Measurements from ENCODE around the gene PACSIN1.

Gene PACSIN1

DNA sequence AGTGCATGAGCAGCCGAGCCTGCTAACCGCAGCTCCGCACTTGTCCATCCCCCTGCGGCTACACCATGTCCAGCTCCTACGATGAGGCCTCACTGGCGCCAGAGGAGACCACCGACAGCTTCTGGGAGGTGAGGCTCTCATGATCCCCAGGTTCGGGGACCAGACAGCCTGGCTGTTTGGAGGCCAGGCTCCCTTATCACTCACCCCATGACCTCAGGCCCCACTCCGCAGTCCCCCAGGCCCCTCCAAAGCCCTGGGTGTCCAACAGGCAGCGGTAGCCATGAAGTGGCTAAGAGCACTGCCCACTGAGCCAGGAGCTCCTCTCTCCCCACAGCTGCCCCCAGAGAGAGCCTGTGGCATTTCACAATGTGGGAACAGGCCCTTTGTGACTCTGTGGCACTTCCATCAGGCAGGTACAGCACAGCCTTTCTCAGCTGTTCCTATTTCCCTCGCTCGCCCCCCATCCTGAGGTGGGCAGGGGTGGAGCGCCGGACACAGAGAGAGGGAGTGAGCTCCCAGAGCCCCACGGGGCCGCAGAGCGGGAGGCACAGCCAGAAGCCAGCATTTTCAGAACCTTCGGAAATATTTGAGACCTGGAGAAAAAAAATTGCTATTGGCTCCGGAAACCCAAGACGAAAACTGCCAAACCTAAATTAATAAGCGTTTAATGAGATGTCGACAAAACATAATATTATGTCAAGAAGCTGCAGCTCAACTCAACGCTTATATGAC, 60.5 kb downstream of the PACSIN1 start:
- peaks cover 14% of the 10 kb centered on the region; the same call in 1 of the 2 replicates for H3K4me1 ChIP-seq (ENCODE audit: insufficient read depth, low read length)
- H3K9me3 ChIP-seq (ENCODE audit: insufficient read depth, low read depth, low read length) = no peaks in the 10 kb centered on the region
- peak overlapping the region; percentile 58 for H3K4me3 ChIP-seq (ENCODE audit: low read length)
- H3K9ac ChIP-seq (ENCODE audit: low read depth, low read length) = no peak overlapping the region
- no peak overlapping the region for H3K27ac ChIP-seq (ENCODE audit: low read length)
- no peaks in the 10 kb centered on the region for H3K27me3 ChIP-seq (ENCODE audit: insufficient read depth, low read length)
- H3K36me3 ChIP-seq (ENCODE audit: insufficient read depth, low read depth, low read length) = no peaks in the 10 kb centered on the region

DNA sequence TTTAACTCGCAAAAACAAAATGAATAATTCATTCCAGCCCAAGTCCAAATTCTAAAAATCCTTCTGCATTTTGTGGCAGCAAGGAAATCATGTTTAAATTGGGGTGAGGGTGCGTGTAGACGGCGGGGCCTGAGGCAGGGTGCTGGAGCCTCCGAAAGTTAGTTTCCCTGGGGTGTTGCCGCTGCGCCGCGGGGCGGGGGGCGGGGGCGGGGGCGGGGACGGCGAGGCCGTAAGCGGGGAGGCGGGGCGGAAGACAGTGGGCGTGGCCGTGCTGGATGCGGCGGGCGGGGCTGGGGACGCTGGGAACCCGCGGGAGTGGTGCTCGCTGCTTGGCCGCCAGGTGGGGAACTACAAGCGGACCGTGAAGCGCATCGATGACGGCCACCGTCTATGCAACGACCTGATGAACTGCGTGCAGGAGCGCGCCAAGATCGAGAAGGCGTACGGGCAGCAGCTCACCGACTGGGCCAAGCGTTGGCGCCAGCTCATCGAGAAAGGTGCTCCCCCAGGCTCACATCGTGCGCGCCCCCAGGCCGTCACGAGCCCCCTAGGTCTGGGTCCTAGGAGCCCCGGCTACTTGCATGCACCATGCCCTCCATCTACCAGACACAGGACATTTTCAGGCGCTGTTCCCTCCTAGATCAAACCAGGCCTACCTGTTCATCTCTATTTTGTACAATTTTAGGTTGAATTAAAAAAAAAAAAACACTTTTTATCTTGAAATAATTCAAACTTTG, 61.3 kb downstream of the PACSIN1 start:
- Histone ChIP-seq H3K9ac (ENCODE audit: low read depth, low read length) (peak overlapping the region; percentile 75; the same call in 1 of the 2 replicates), H3K27me3 (ENCODE audit: insufficient read depth, low read length) (no peaks in the 10 kb centered on the region), H3K36me3 (ENCODE audit: insufficient read depth, low read depth, low read length) (no peaks in the 10 kb centered on the region), H3K4me1 (ENCODE audit: insufficient read depth, low read length) (peaks cover 14% of the 10 kb centered on the region; the same call in 1 of the 2 replicates), H3K4me3 (ENCODE audit: low read length) (peak overlapping the region; percentile 60), H3K27ac (ENCODE audit: low read length) (no peak overlapping the region), H3K9me3 (ENCODE audit: insufficient read depth, low read depth, low read length) (no peaks in the 10 kb centered on the region)

DNA sequence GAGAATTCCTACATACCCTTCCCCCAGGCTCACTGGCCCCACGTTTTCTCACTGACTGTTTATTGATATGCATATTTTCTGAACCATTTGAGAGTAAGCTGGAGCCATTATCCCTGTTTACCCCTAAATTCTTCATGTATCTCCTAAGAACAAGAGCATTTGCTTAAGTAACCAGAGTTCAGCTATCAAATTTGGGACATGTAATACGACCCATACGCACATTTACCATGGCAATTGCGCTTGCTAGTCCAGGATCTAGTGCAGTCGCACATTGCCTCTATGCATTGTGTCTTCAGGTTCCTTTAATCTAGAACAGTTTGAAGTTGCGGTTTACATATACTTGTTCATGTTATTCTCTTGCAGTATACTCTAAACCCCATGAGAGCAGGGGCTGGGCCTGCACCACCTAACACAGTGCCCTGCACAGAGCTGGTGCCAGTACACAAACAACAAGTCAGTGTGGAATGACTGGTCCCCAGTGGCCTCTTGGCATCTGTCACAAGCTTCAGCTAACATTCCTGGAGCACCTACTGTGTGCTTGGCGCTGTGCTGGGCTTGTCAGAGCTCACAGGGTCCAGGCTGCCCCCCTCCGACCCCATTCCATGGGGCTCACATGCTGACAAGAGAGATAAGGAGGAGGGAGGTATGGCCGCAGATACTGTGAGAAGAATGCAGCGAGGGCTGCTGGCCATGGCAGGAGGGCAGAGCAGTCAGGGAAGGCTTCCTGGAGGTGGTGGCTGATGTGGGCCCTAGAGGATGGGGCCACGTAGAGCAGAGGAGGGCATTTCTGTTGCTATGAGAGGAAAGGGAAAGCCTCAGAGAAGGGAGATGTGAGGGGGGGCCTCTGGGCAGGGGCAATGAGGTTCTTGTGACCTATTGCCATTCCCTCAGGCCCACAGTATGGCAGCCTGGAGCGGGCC, 62.1 kb downstream of the PACSIN1 start:
- Histone ChIP-seq H3K36me3 (ENCODE audit: insufficient read depth, low read depth, low read length) (no peaks in the 10 kb centered on the region), H3K27ac (ENCODE audit: low read length) (no peak overlapping the region), H3K9ac (ENCODE audit: low read depth, low read length) (peak overlapping the region; percentile 75; the same call in 1 of the 2 replicates), H3K4me1 (ENCODE audit: insufficient read depth, low read length) (peaks cover 14% of the 10 kb centered on the region; the same call in 1 of the 2 replicates), H3K27me3 (ENCODE audit: insufficient read depth, low read length) (no peaks in the 10 kb centered on the region), H3K9me3 (ENCODE audit: insufficient read depth, low read depth, low read length) (no peaks in the 10 kb centered on the region), H3K4me3 (ENCODE audit: low read length) (peak overlapping the region; percentile 60; the same call in 1 of the 2 replicates)

DNA sequence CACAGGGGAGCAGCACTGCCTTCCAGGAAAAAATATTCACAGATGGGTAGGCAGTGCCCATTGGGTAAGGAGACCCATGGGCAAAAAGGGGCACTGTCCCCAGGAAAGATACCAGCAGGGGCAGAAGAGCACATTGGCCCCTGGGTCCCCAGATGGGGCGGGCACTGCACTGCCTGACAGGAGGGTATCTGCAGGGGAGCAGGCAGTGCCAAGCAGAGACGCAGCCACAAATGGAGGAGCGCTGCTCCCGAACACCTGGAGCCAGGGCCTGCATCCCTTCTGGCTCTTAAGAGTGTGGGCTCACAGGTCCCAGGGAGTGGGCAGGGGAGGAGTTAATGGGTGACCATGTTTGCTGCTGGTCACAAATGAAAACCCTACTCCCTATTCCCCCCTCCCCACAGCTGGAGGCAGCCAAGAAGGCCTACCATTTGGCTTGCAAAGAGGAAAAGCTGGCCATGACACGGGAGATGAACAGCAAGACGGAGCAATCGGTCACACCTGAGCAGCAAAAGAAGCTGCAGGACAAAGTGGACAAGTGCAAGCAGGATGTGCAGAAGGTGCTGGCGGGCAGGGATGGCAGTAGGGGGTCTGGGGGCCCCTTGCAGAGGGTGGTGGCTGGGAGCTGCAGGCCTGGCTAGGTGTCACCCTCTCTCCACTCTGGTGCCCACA, 63.3 kb downstream of the PACSIN1 start:
- H3K9ac ChIP-seq (ENCODE audit: low read depth, low read length) = no peak overlapping the region
- no peak overlapping the region for H3K4me3 ChIP-seq (ENCODE audit: low read length)
- no peaks in the 10 kb centered on the region for H3K36me3 ChIP-seq (ENCODE audit: insufficient read depth, low read depth, low read length)
- H3K27ac ChIP-seq (ENCODE audit: low read length) = no peak overlapping the region
- H3K9me3 ChIP-seq (ENCODE audit: insufficient read depth, low read depth, low read length) = no peaks in the 10 kb centered on the region
- no peaks in the 10 kb centered on the region for H3K27me3 ChIP-seq (ENCODE audit: insufficient read depth, low read length)
- H3K4me1 ChIP-seq (ENCODE audit: insufficient read depth, low read length) = peaks cover 14% of the 10 kb centered on the region; the same call in 1 of the 2 replicates

DNA sequence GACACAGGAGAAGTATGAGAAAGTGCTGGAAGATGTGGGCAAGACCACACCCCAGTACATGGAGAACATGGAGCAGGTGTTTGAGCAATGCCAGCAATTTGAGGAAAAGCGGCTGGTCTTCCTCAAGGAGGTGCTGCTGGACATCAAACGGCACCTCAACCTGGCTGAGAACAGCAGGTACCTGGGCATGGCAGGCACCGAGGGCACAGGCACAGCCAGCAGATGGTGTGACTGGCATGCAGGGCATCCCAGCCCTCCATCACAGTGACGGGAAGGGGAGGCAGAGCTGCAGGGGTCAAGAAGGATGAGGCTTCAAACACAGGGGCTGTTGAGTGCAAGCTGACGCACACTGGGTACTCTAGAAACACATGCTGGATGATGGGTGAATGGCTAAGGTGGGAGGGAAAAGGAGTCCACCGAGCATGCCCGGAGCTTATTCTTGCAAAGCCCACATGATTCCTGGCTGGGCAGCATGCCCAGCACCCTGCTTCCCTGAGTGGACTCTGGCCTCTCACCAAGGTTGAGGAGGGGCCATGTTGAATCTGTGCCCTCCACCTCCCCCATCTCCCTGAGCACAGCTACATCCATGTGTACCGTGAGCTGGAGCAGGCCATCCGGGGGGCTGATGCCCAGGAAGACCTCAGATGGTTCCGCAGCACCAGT, 63.9 kb downstream of the PACSIN1 start:
- Histone ChIP-seq H3K9me3 (ENCODE audit: insufficient read depth, low read depth, low read length) (no peaks in the 10 kb centered on the region), H3K36me3 (ENCODE audit: insufficient read depth, low read depth, low read length) (no peaks in the 10 kb centered on the region), H3K9ac (ENCODE audit: low read depth, low read length) (no peak overlapping the region), H3K4me1 (ENCODE audit: insufficient read depth, low read length) (peaks cover 14% of the 10 kb centered on the region; the same call in 1 of the 2 replicates), H3K27ac (ENCODE audit: low read length) (no peak overlapping the region), H3K27me3 (ENCODE audit: insufficient read depth, low read length) (no peaks in the 10 kb centered on the region), H3K4me3 (ENCODE audit: low read length) (no peak overlapping the region)

DNA sequence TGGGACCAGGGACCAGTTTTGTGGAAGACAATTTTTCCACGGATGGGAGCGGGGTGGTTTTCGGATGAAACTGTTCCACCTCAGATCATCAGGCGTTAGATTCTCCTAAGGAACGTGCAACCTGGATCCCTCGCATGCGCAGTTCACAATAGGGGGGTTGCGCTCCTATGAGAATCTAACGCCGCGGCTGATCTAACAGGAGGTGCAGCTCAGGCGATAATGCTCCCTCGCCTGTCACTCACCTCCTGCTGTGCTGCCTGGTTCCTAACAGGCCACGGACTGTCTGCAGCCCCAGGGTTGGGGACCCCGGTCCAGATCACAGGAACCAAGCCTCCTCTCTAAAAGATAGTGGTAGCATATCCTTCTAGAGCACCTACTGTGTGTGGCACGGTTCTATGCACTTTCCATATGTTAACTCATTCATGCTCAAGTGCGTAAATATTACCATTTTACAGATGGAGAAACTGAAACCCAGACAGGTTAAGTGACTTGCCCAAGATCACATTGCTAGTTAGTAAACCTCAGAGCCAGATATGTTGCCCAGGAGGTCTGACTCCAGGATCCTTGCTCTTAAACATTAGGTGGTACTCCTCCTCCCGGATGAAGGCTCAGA, 65.0 kb downstream of the PACSIN1 start:
- H3K4me1 ChIP-seq (ENCODE audit: insufficient read depth, low read length) = peaks cover 14% of the 10 kb centered on the region; the same call in 1 of the 2 replicates

DNA sequence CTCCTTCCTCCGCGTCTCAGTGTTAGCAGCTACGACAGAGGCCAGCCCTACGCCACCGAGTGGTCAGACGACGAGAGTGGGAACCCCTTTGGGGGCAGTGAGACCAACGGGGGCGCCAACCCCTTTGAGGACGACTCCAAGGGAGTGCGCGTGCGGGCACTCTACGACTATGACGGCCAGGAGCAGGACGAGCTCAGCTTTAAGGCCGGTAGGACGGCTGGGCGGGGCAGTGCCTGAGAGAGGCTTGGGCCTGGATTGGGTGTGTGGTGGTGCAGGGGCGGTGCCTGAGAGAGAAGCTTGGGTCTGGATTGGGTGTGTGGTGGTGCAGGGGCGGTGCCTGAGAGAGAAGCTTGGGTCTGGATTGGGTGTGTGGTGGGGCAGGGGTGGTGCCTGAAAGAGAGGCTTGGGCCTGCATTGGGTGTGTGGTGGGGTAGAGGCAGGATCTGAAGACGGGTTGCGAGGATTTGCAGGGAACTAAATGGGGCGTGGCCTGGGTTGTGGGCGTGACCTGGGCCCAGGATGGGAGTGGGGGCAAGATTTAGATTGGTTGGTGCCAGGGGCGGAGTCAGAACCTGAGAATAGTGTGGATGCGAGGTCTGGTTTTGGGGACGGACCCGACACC, 65.8 kb downstream of the PACSIN1 start:
- no peaks in the 10 kb centered on the region for H3K9me3 ChIP-seq (ENCODE audit: insufficient read depth, low read depth, low read length)
- no peaks in the 10 kb centered on the region for H3K27me3 ChIP-seq (ENCODE audit: insufficient read depth, low read length)
- H3K27ac ChIP-seq (ENCODE audit: low read length) = no peak overlapping the region
- H3K4me1 ChIP-seq (ENCODE audit: insufficient read depth, low read length) = peaks cover 10% of the 10 kb centered on the region; the same call in 1 of the 2 replicates
- H3K4me3 ChIP-seq (ENCODE audit: low read length) = no peak overlapping the region
- H3K36me3 ChIP-seq (ENCODE audit: insufficient read depth, low read depth, low read length) = no peaks in the 10 kb centered on the region
- H3K9ac ChIP-seq (ENCODE audit: low read depth, low read length) = no peak overlapping the region

More for the DNA sequence above, 65.0 kb downstream of the PACSIN1 start:
- Histone ChIP-seq H3K27ac (ENCODE audit: low read length) (no peak overlapping the region), H3K36me3 (ENCODE audit: insufficient read depth, low read depth, low read length) (no peaks in the 10 kb centered on the region), H3K9me3 (ENCODE audit: insufficient read depth, low read depth, low read length) (no peaks in the 10 kb centered on the region), H3K27me3 (ENCODE audit: insufficient read depth, low read length) (no peaks in the 10 kb centered on the region), H3K9ac (ENCODE audit: low read depth, low read length) (no peak overlapping the region), H3K4me3 (ENCODE audit: low read length) (no peak overlapping the region)

DNA sequence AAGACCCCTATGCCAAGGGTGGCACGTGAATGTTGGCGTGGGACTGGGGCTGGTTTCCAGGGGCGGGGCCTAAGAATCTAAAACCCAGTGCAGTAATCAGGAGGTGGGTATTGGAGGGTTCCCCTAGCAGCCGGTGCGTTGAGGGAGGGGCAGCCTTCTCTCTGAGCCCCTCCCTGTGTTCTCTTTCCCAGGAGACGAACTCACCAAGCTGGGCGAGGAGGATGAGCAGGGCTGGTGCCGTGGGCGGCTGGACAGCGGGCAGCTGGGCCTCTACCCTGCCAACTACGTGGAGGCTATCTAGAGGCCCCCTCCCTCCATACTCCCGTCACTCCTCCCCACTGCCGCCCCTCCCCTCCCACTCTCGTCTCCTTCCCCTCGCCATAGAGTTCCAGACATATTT, 66.4 kb downstream of the PACSIN1 start:
- H3K4me1 ChIP-seq (ENCODE audit: insufficient read depth, low read length) = peaks cover 9% of the 10 kb centered on the region; the same call in 1 of the 2 replicates
- no peaks in the 10 kb centered on the region for H3K27me3 ChIP-seq (ENCODE audit: insufficient read depth, low read length)
- H3K27ac ChIP-seq (ENCODE audit: low read length) = no peak overlapping the region
- H3K36me3 ChIP-seq (ENCODE audit: insufficient read depth, low read depth, low read length) = no peaks in the 10 kb centered on the region
- H3K9me3 ChIP-seq (ENCODE audit: insufficient read depth, low read depth, low read length) = no peaks in the 10 kb centered on the region
- no peak overlapping the region for H3K4me3 ChIP-seq (ENCODE audit: low read length)
- no peak overlapping the region for H3K9ac ChIP-seq (ENCODE audit: low read depth, low read length)

DNA sequence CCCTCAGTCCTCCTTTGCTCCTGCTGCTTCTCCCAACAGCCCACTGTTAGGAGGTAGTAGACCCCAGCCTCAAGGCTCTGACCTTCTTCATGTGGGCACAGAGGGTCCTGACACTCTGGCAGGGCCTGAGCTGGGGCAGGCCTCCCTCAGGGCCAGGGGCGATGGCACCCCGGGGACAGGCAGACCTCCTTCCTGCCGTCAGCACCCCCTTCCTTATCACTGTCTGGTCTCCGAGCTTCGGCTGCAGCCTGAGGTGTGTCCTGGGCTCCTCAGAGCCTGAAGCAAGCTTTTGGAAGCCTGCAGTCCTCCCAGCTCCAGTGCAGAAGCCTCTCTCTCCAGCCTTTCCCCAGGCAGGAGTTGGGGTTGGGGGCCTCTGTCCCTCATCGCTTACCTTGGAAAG, 68.3 kb downstream of the PACSIN1 start:
- H3K27ac ChIP-seq (ENCODE audit: low read length) = no peak overlapping the region
- no peaks in the 10 kb centered on the region for H3K4me1 ChIP-seq (ENCODE audit: insufficient read depth, low read length)
- H3K36me3 ChIP-seq (ENCODE audit: insufficient read depth, low read depth, low read length) = no peaks in the 10 kb centered on the region
- H3K27me3 ChIP-seq (ENCODE audit: insufficient read depth, low read length) = no peaks in the 10 kb centered on the region
- no peaks in the 10 kb centered on the region for H3K9me3 ChIP-seq (ENCODE audit: insufficient read depth, low read depth, low read length)
- H3K9ac ChIP-seq (ENCODE audit: low read depth, low read length) = no peak overlapping the region
- H3K4me3 ChIP-seq (ENCODE audit: low read length) = no peak overlapping the region

DNA sequence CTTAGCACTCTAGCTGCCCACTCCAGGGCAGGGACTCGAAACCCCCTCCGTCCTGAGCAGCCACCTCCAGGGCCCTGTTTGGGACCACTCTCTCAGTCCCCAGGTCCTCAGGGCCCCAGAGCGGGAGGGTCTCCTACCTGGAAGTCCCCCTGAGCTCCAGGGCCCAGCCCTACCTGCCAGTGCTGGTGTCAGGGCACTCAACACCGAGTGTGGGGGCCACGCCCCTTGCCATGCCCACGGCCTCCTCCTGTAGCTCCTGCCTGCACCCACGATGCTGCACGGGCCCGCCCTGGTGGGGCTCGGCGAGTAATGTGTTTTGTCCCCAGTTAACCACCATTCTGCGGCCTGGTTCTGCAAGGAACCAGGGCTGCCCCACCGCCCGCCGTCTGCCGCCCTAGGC, 68.8 kb downstream of the PACSIN1 start:
- no peaks in the 10 kb centered on the region for H3K4me1 ChIP-seq (ENCODE audit: insufficient read depth, low read length)
- no peak overlapping the region for H3K9ac ChIP-seq (ENCODE audit: low read depth, low read length)
- H3K36me3 ChIP-seq (ENCODE audit: insufficient read depth, low read depth, low read length) = no peaks in the 10 kb centered on the region
- H3K9me3 ChIP-seq (ENCODE audit: insufficient read depth, low read depth, low read length) = no peaks in the 10 kb centered on the region
- no peak overlapping the region for H3K27ac ChIP-seq (ENCODE audit: low read length)
- H3K4me3 ChIP-seq (ENCODE audit: low read length) = no peak overlapping the region
- no peaks in the 10 kb centered on the region for H3K27me3 ChIP-seq (ENCODE audit: insufficient read depth, low read length)

Measured in iPS-20b (cell line).